Panc1 (cell line): Measurements from ENCODE around the gene CDCP1. TPM values are rescaled to one million over a fixed set of nuclear protein-coding genes. Genes with fewer than 3 reads are reported as not detected.

ENCODE experiments used
- ATAC-seq: fragments of 200-7000 bp; cut with Tn5 transposase; 2 replicates; pipeline ENCODE4 v1.9.1; 2020; ENCODE audit warnings: mild to moderate bottlenecking, moderate library complexity
- BruUV-seq: library from RNA; stranded (reverse); fragments of 400-500 nt; replicated peaks from 2 replicates; lab custom pipeline; 2021; lab: Mats Ljungman, UMichigan
- CTCF ChIA-PET: fragments of 300-600 bp; sonication (Branson Sonifier 250); formaldehyde crosslinking; loops from one replicate; lab custom pipeline; 2022; ENCODE audit warnings: antibody characterized with exemption; lab: Charles Lee
- POLR2A ChIA-PET: fragments of 300-600 bp; sonication (Branson Sonifier 250); formaldehyde crosslinking; loops from one replicate; lab custom pipeline; 2022; ENCODE audit warnings: antibody characterized with exemption; lab: Charles Lee
- DNase-seq: peaks from one replicate; pipeline ENCODE4 v3.0.0-alpha.2; 2010; ENCODE audit warnings: low read depth, low spot score
- H3K27ac ChIP-seq: 2 replicates; pipeline ENCODE4 v1.5.1; 2011; ENCODE audit warnings: mild to moderate bottlenecking, low read length, inconsistent platforms
- H3K27me3 ChIP-seq: fragments of 200-500 bp; sonication (Bioruptor generic); 2 replicates; pipeline ENCODE4 v1.6.0; 2014; ENCODE audit warnings: low read length, inconsistent platforms; ENCODE audit not compliant: control insufficient read depth, insufficient read depth
- H3K36me3 ChIP-seq: fragments of 200-500 bp; sonication (Bioruptor generic); 2 replicates; pipeline ENCODE4 v1.5.1; 2014; ENCODE audit warnings: inconsistent platforms, mild to moderate bottlenecking, low read length, moderate library complexity; ENCODE audit not compliant: control insufficient read depth, insufficient read depth
- H3K4me1 ChIP-seq: 2 replicates; pipeline ENCODE4 v1.5.1; 2011; ENCODE audit warnings: inconsistent platforms, mild to moderate bottlenecking, low read length, moderate library complexity; ENCODE audit not compliant: control insufficient read depth, insufficient read depth
- H3K4me3 ChIP-seq, 2 experiments: 2 replicates each; pipeline ENCODE4 v1.5.1; 2011 to 2012; ENCODE audit warnings: low read depth in 2 of 2, low read length in 2 of 2, mild to moderate bottlenecking in 2 of 2, inconsistent platforms in 1 of 2, moderate library complexity in 1 of 2
- H3K9me3 ChIP-seq: fragments of 200-500 bp; sonication (Bioruptor generic); 2 replicates; pipeline ENCODE4 v1.5.1; 2014; ENCODE audit warnings: low read depth, mild to moderate bottlenecking, inconsistent platforms, low read length, moderate library complexity; ENCODE audit not compliant: control insufficient read depth, insufficient read depth
- CTCF ChIP-seq: fragments of 450-650 bp; IDR thresholded peaks from 2 replicates; pipeline ENCODE4 v1.5.1; 2017; ENCODE audit warnings: mild to moderate bottlenecking
- POLR2AphosphoS5 ChIP-seq: IDR thresholded peaks from 2 replicates; pipeline ENCODE4 v1.6.1; 2012; ENCODE audit warnings: mild to moderate bottlenecking, low read depth, low read length, moderate library complexity
- REST ChIP-seq, 2 experiments: IDR thresholded peaks; 2 replicates each; pipeline ENCODE4 v1.6.1; 2011 to 2012; ENCODE audit warnings: low read depth in 2 of 2, control low read depth in 1 of 2, low read length in 1 of 2, mild to moderate bottlenecking in 1 of 2, moderate library complexity in 1 of 2; ENCODE audit not compliant: insufficient read depth in 1 of 2
- SIN3A ChIP-seq: IDR thresholded peaks from 2 replicates; pipeline ENCODE4 v1.6.1; 2012; ENCODE audit warnings: low read depth, mild to moderate bottlenecking, low read length, moderate library complexity, borderline replicate concordance; ENCODE audit not compliant: insufficient read depth
- TCF7L2 ChIP-seq: IDR thresholded peaks from 2 replicates; pipeline ENCODE4 v1.6.1; 2011; ENCODE audit warnings: mild to moderate bottlenecking, low read depth, low read length, inconsistent platforms
- in situ Hi-C: cut with HindIII; loops from 2 replicates; pipeline ENCODE4 v1.10.0; 2016; ENCODE audit warnings: low sequenced_read_pairs, low pct_unique_long_range_greater_than_20kb
- intact Hi-C: fragments of 100-400 bp; cut with micrococcal nuclease; formaldehyde crosslinking; loops from one replicate; pipeline ENCODE4 v1.10.0; 2022; ENCODE audit not compliant: unreplicated experiment
- total RNA-seq: library from RNA; stranded (reverse); gene quantifications from one replicate; pipeline ENCODE4 v1.2.1, GENCODE V29; 2021; ENCODE audit not compliant: unreplicated experiment

The CDCP1 gene
- total RNA-seq, 1 experiment from 2014 or later: 47.8 TPM

GRCh38 chr3:45168451-45168850, 22.3 kb upstream of the CDCP1 start:
- no peaks in the 10 kb centered on the region for H3K9me3 ChIP-seq
- H3K27ac ChIP-seq: peak overlapping the region; percentile 86
- TF ChIP-seq CTCF (no peak), REST (IDR thresholded peaks at IDR 0.05; ENCODE audit: insufficient read depth in 1 of 2, low read depth in 2 of 2, low read length in 1 of 2) (no peak), POLR2AphosphoS5 (no peak), TCF7L2 (no peak), SIN3A (no peak)
- no peaks in the 10 kb centered on the region for H3K27me3 ChIP-seq
- ChIA-PET POLR2A (no interaction called here), CTCF (no interaction called here)
- ATAC-seq: no peak
- H3K4me3 ChIP-seq: no peak overlapping the region
- intact Hi-C loops (no loop called here), in situ Hi-C loops (no loop called here)
- H3K4me1 ChIP-seq: peaks cover 19% of the 10 kb centered on the region
- H3K36me3 ChIP-seq: no peaks in the 10 kb centered on the region
- DNase-seq: no peak
- BruUV-seq: no TSS peak

GRCh38 chr3:45167011-45167911, 21.1 kb upstream of the CDCP1 start:
- ATAC-seq: peak; percentile 99
- BruUV-seq: no TSS peak
- no peaks in the 10 kb centered on the region for H3K9me3 ChIP-seq
- H3K36me3 ChIP-seq: no peaks in the 10 kb centered on the region
- peak overlapping the region; percentile 86 for H3K27ac ChIP-seq
- in situ Hi-C loops: no loop called here
- peak overlapping the region; percentile 18 to 27; a peak in 3 of 4 replicates for H3K4me3 ChIP-seq
- ChIA-PET POLR2A (interaction anchor here (0.5 to 1.4 kb wide), 5 partner anchors 13 to 442 kb away, joined by 3 to 11 read pairs (median 5); no protein-coding TSS in a partner anchor), CTCF (interaction anchor here (0.8 kb wide), 1 partner anchor 11 kb away, joined by 3 read pairs; no protein-coding TSS in a partner anchor)
- intact Hi-C loops: no loop called here
- H3K4me1 ChIP-seq: peaks cover 19% of the 10 kb centered on the region
- no peaks in the 10 kb centered on the region for H3K27me3 ChIP-seq
- DNase-seq: peak; percentile 81
- TF ChIP-seq TCF7L2: no peak
- no peak for TF ChIP-seq REST (IDR thresholded peaks at IDR 0.05; ENCODE audit: insufficient read depth in 1 of 2, low read depth in 2 of 2, low read length in 1 of 2)
- no peak for TF ChIP-seq SIN3A
- no peak for TF ChIP-seq CTCF
- TF ChIP-seq POLR2AphosphoS5: no peak; the same call in 1 of the 2 replicates
